Forelimb muscle (tissue), 1 donor: ENCODE data around the gene MPP1. TPM values are rescaled to one million over a fixed set of nuclear protein-coding genes. Genes with fewer than 3 reads are reported as not detected.

Experiments
- DNase-seq: peaks from one replicate; pipeline ENCODE4 v3.0.0-alpha.2; 2013; ENCODE audit warnings: low read depth
- polyA plus RNA-seq: library from polyadenylated mRNA; unstranded; fragments of 120-200 nt; gene quantifications from one replicate; pipeline ENCODE4 v1.2.1, GENCODE V29; 2013; ENCODE audit not compliant: insufficient read length

The MPP1 gene
- polyA plus RNA-seq, 1 donor, result 17.6 TPM

GRCh38 chrX:154812341-154813101 is 7.2 kb upstream of the MPP1 start:
- no peak for DNase-seq

GRCh38 chrX:154809939-154810665 is 4.8 kb upstream of the MPP1 start:
- DNase-seq, result no peak

- no peak for DNase-seq
These were observed 1.7 kb upstream of the MPP1 start for GRCh38 chrX:154806837-154807501.

- no peak for DNase-seq
These were observed 409 bp upstream of the MPP1 start for GRCh38 chrX:154805696-154806091.

GRCh38 chrX:154804261-154804956 is 876 bp downstream of the MPP1 start:
- no peak for DNase-seq

GRCh38 chrX:154802947-154803346 is 2.3 kb downstream of the MPP1 start:
- DNase-seq, result no peak

GRCh38 chrX:154800478-154801210 is 4.6 kb downstream of the MPP1 start:
- no peak for DNase-seq

- no peak for DNase-seq
These were observed 5.5 kb downstream of the MPP1 start for GRCh38 chrX:154799556-154800348.

GRCh38 chrX:154797006-154797405 is 8.3 kb downstream of the MPP1 start:
- no peak for DNase-seq

- no peak for DNase-seq
These were observed 10.3 kb downstream of the MPP1 start for GRCh38 chrX:154795016-154795415.

GRCh38 chrX:154793084-154793795 is 12.0 kb downstream of the MPP1 start:
- DNase-seq, result no peak

GRCh38 chrX:154791939-154792338 is 13.3 kb downstream of the MPP1 start:
- no peak for DNase-seq

- DNase-seq, result no peak
These were observed 13.8 kb downstream of the MPP1 start for GRCh38 chrX:154791467-154791866.

GRCh38 chrX:154785716-154786115 is 19.6 kb downstream of the MPP1 start:
- DNase-seq, result no peak

GRCh38 chrX:154784149-154784995 is 20.9 kb downstream of the MPP1 start:
- DNase-seq, result no peak

GRCh38 chrX:154780968-154781367 is 24.3 kb downstream of the MPP1 start:
- DNase-seq, result no peak

GRCh38 chrX:154779261-154779660 is 26.0 kb downstream of the MPP1 start:
- no peak for DNase-seq

- DNase-seq, result no peak
These were observed 28.5 kb downstream of the MPP1 start for GRCh38 chrX:154776753-154777152.
